ENCODE results near the gene FBXO40.

FBXO40 gene

GRCh38 chr3:121660356-121661171 is 67.4 kb downstream of the FBXO40 start, which contains the start of gene HCLS1:
Gene HCLS1, minus strand, starts transcription at chr3:121660903. Its CDS starts 2,556 bp downstream, at chr3:121658347.
- in situ Hi-C loops (cut with MboI; ENCODE audit: low sequenced_read_pairs), result no loop called here

GRCh38 chr3:121661376-121661775 is 68.2 kb downstream of the FBXO40 start:
- in situ Hi-C loops (cut with MboI; ENCODE audit: low sequenced_read_pairs), result no loop called here

DNA sequence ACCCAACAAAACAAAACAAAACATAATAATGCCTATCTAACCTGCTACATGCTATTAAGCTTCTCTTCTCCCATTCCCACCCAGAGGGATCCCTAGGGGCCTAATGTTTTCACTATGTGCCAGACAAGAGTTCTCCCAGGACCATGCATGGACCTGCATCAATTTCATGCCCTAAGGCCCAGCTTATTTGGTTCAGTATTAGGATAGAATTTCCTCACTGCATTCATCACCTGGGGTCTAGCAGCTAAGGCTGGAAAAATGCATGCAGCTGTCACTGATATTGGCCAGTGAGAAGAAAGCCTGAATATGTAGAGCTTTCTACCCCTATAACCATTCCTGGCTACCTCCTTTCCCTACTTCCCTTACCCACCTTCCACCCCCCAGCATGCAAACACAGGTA is 69.6 kb downstream of the FBXO40 start:
- in situ Hi-C loops (cut with MboI; ENCODE audit: low sequenced_read_pairs), result no loop called here

DNA sequence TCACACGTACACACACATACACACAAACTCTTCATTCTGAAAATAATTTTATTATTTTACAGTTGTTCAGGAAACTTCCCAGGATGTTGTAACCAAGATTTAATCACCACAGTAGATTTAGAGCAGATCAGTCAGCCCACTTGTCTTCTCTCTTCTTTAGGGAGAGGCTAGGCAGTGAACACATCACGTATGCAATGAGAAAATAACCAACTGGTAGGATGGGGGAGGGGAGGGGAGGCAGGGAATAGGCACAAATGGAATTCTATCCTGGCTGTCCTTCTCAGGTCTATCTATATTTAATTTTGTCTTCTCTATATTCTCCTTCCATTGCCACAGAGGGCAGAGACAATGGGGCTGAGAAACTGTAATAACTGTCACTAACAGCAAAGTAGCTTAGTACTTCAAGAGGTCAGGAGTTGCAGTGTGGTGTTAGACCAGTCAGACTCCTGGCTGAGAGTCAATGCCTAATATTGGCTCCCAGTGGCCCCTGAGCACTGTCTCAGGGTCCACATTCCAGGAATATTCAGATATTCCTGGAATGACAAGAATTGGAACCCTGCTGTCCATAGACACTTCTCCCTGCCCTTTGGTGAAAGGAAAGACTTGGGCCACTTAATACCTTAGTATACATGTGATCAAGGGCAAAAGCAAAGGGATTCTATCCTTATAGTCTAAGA is 70.1 kb downstream of the FBXO40 start:
- in situ Hi-C loops (cut with MboI; ENCODE audit: low sequenced_read_pairs), result no loop called here

DNA sequence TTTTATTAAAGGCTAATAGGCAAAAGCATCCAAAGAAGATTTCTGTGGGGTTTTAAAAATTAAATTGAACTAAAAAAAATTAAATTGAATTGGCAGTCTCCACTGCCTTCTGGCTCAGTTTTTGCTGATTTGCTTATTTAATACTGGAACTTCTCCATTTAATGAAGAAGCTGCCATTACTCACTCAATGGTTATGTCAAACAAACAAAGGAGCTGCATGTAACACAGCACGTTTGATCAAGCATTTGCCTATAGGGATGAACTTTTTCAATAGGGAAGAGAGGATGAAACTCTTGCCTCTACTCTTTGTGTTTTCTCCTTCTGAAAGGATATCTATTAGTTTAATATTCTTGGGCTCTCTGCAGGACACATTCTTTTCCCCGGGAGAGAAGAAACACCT is 72.3 kb downstream of the FBXO40 start:
- in situ Hi-C loops (cut with MboI; ENCODE audit: low sequenced_read_pairs), result no loop called here

DNA sequence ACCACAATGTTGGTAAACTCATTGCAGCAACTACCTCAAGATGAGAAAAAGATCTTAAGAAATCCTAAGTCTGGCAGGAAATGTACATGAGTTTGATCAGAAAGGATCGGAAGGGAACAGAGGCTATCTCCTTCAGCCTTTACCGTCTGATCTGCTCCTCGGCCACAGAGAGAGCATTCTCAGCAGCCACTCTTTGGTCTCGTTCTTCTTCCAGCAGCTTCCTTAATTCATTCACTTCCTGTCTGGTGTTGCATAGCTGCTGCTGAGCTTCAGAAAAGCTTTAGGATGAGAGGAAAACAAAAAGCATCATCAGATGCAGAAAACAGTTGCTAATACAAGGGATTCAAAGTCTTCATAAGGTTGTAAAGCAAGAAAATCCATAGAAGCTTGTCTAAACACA is 74.2 kb downstream of the FBXO40 start:
- in situ Hi-C loops (cut with MboI; ENCODE audit: low sequenced_read_pairs), result no loop called here

GRCh38 chr3:121670676-121671075 is 77.5 kb downstream of the FBXO40 start:
- in situ Hi-C loops (cut with MboI; ENCODE audit: low sequenced_read_pairs), result no loop called here

- in situ Hi-C loops (cut with MboI; ENCODE audit: low sequenced_read_pairs), result no loop called here
Measured at GRCh38 chr3:121677141-121677540, 84.0 kb downstream of the FBXO40 start.
